Left renal pelvis (tissue), 4 donors: ENCODE measurements around the gene TMEM186. TPM values are rescaled to one million over a fixed set of nuclear protein-coding genes. Genes with fewer than 3 reads are reported as not detected.
"Not testable (repeated sequence)": the region's sequence is repeated elsewhere in the genome, so short reads cannot be mapped to it uniquely, and the experiment has no call there.

Source experiments
- DNase-seq, 4 donors: peaks; one replicate each; pipeline ENCODE4 v3.0.0-alpha.2; 2013; ENCODE audit warnings: low read depth in 4 of 4, low spot score in 3 of 4
- polyA plus RNA-seq, 4 donors: library from polyadenylated mRNA; unstranded; fragments of 120-200 nt; gene quantifications; one replicate each; pipeline ENCODE4 v1.2.1, GENCODE V29; 2013; ENCODE audit not compliant: insufficient read length in 4 of 4

TMEM186 gene
- polyA plus RNA-seq, 4 donors, result 10.9 to 18.5 (median 15.2) TPM

- no peak for DNase-seq
Observed at GRCh38 chr16:8777217-8777616, 20.2 kb downstream of the TMEM186 start.

GRCh38 chr16:8776129-8776584 lies 21.3 kb downstream of the TMEM186 start:
- no peak for DNase-seq

GRCh38 chr16:8775359-8775758 lies 22.1 kb downstream of the TMEM186 start:
- DNase-seq, result no peak

- DNase-seq, result no peak
Observed at GRCh38 chr16:8774208-8774607, 23.2 kb downstream of the TMEM186 start.

- DNase-seq, result no peak
Observed at GRCh38 chr16:8773537-8773936, 23.9 kb downstream of the TMEM186 start.

- no peak for DNase-seq
Observed at GRCh38 chr16:8768692-8769091, 28.7 kb downstream of the TMEM186 start.

GRCh38 chr16:8768283-8768682 lies 29.2 kb downstream of the TMEM186 start:
- no peak for DNase-seq

- no peak for DNase-seq
Observed at GRCh38 chr16:8767176-8767575, 30.3 kb downstream of the TMEM186 start.

GRCh38 chr16:8764525-8765250 lies 32.8 kb downstream of the TMEM186 start:
- no peak for DNase-seq

- no peak for DNase-seq
Observed at GRCh38 chr16:8763899-8764298, 33.5 kb downstream of the TMEM186 start.

- DNase-seq, result no peak
Observed at GRCh38 chr16:8763083-8763482, 34.4 kb downstream of the TMEM186 start.

GRCh38 chr16:8762254-8762653 lies 35.2 kb downstream of the TMEM186 start:
- DNase-seq, result no peak

GRCh38 chr16:8761078-8761477 lies 36.4 kb downstream of the TMEM186 start:
- no peak for DNase-seq

- no peak for DNase-seq
Observed at GRCh38 chr16:8760021-8760420, 37.4 kb downstream of the TMEM186 start.

- no peak for DNase-seq
Observed at GRCh38 chr16:8758022-8758421, 39.4 kb downstream of the TMEM186 start.

GRCh38 chr16:8756755-8757154 lies 40.7 kb downstream of the TMEM186 start:
- DNase-seq, result no peak

GRCh38 chr16:8753416-8754054 lies 43.9 kb downstream of the TMEM186 start:
- no peak for DNase-seq

- DNase-seq, result no peak
Observed at GRCh38 chr16:8752706-8753105, 44.7 kb downstream of the TMEM186 start.

- DNase-seq, result no peak
Observed at GRCh38 chr16:8751481-8752311, 45.7 kb downstream of the TMEM186 start.

GRCh38 chr16:8748944-8749343 lies 48.5 kb downstream of the TMEM186 start:
- not testable (repeated sequence) for DNase-seq
